GM21723 (cell line): ENCODE results near the gene BTBD19.

Source experiments
- ATAC-seq: cut with Tn5 transposase; IDR thresholded peaks from one replicate; pipeline ENCODE4 v1.9.1; 2021; ENCODE audit warnings: mild to moderate bottlenecking, moderate library complexity; ENCODE audit not compliant: unreplicated experiment

BTBD19 gene

DNA sequence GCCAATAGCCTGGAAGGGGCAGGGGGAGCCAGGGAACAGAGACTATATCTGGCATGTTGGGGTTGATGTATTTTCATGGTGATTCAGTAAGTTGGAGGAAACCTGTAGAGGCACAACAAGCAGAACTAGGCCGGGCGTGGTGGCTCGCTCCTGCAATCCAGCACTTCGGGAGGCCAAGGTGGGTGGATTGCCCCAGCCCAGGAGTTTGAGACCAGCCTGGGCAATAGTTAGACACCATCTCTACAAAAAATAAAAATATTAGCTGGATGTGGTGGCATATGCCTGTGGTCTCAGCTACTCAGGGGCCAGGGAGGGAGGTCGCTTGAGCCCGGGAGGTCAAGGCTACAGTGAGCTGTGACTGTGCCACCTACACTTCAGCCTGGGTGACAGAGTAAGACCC is 44.9 kb downstream of the BTBD19 start:
- no peak for ATAC-seq

DNA sequence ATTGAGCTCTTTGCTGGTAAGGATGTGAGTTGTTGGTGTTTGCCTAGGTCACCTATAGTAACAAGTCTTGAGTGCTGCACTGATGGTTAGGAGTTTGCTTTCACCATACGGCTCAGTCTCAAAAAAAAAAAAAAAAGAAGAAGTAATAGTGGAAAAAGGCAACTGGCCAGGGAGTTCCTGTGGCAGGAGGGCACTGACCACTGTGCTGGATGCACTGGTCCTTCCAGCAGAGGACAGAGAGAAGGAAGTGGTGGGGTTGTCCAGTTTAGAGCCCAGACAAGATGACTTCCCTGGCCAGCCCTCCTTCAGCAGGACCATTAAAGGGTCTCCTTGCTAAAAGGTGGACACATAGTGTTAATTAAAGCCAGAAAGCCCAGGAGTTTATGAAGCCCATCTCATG is 46.6 kb downstream of the BTBD19 start:
- no peak for ATAC-seq

DNA sequence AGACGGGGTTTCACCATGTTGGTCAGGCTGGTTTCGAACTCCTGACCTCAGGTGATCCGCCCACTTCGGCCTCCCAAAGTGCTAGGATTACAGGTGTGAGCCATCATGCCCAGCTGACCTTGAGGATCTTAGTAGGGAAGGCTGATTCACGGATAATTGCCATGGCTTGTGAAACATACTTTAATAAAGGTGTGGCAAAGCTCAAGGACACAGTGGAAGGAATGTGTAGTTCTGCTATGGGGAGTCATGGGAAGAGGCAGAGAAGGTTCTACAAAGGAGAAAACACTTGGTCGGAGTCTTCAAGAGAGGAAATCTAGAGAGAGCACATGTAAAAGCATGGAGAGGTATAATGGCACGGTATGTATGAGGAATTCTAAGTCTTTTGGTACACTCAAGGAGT is 47.4 kb downstream of the BTBD19 start:
- ATAC-seq, result no peak

DNA sequence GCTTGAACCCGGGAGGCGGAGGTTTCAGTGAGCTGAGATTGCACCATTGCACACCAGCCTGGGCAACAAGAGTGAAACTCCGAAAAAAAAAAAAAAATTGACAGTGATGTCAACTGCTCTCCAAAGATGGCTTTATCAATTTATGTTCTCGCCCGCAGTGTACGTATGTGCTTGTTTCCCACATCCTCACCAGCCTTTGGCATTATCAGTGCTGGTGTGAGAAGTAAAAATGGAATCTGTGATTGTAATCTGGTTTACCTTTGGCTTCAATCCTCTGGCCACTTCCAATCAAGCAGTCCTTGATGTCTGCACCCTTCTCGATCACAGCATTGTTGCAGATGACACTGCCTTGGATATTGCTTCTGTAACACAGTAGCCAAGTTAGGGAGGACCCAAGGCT is 49.1 kb downstream of the BTBD19 start:
- no peak for ATAC-seq

DNA sequence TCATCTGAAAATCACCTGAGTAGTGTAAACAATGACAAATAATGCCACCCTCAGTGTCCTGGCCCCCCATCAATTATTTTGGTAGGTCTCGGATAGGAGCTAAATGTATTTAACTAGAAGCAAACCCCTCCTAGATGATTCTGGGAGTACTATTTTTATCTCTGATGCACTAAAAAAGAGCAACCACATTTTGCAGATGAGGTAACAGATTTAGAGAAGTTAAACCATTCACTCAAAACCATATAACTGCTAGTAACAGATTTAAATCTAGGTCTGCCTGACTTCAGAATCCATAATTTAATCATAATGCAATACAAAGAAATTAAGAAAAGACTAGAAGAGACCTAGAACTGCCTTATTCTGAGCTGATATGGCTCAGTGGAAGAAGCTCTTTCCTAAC is 52.0 kb downstream of the BTBD19 start:
- no peak for ATAC-seq

DNA sequence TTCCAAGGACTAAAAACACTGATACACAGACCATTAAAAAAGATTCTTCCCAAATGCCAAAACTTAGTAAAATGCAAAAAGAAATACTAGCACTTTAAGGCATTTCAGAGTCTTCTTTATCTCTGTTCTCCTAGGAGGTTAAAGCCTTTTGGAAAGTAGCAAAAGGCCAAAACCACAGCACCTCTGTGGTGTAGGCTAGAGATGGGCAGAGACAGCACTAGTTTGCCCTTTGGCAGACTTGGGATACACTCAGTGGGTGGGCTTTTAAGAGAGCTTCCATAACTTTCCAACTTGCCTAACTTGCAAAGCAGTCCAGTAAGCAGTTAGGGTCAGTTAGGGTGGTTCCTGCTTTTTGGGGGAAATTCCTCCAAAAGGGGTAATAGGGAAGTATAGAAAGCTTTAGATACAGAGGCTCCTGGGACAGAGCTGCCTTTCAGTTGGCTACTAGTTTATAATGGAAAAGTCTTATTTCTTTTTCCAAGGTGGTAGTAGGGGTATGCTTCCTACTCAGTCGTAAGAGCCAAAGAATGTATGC is 52.6 kb downstream of the BTBD19 start:
- no peak for ATAC-seq

DNA sequence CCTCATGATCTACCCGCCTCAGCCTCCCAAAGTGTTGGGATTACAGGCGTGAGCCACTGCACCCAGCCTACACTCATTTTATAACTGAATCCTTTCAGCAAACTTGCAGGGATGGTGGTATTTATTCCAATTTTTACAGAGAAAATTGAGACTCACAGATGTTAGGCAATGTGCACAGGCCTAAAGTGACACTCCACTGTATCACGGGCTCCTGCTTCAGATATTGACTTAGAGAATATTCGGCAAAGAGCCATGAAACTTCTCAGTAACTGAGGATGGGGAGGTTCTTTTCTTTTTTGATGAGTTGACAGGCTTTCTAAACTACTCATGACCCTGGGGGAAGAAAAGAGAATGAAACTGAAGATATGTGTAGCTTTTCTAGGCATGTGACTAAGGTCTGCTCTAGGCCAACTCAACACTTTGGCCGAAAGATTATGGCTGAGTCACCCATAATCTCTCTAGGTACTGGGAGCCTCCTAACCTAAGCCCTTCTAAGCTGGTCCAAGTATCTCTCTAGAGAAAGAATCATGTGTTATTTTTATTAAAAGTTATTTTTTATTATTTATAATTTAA is 54.6 kb downstream of the BTBD19 start:
- no peak for ATAC-seq
